HG02973 (cell line): ENCODE measurements around the gene RHOG.

Experiments used
- ATAC-seq: cut with Tn5 transposase; IDR thresholded peaks from one replicate; pipeline ENCODE4 v1.9.1; 2021; ENCODE audit warnings: moderate library complexity; ENCODE audit not compliant: unreplicated experiment

Gene RHOG

DNA sequence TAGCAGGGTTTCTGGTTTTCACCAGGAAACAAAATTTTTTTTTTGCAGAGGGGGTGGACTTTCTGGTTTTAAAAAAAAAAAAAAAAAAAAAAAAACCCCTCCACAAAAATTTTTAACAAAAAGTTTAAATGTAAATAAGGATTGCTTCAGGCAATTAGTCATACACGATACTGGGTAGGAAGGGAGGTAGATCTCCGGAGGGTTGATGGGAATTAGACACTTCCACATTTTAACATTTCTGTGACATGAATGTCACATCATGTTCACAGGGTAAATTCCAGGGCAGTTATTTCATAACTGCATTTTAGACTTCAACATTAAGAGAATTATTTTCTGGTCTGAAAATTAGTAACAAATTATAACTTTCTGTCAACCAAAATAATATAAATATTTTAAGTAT, 59.3 kb downstream of the RHOG start:
- no peak for ATAC-seq
